MV-4-11 (cell line): Measurements from ENCODE around the gene SETD5.
A peak's percentile ranks its signal among the peaks of the same experiment; 100 is the strongest.

Source experiments
- DNase-seq: peaks from one replicate; lab custom pipeline; 2025; lab: John Stamatoyannopoulos, UW

SETD5 gene

DNA sequence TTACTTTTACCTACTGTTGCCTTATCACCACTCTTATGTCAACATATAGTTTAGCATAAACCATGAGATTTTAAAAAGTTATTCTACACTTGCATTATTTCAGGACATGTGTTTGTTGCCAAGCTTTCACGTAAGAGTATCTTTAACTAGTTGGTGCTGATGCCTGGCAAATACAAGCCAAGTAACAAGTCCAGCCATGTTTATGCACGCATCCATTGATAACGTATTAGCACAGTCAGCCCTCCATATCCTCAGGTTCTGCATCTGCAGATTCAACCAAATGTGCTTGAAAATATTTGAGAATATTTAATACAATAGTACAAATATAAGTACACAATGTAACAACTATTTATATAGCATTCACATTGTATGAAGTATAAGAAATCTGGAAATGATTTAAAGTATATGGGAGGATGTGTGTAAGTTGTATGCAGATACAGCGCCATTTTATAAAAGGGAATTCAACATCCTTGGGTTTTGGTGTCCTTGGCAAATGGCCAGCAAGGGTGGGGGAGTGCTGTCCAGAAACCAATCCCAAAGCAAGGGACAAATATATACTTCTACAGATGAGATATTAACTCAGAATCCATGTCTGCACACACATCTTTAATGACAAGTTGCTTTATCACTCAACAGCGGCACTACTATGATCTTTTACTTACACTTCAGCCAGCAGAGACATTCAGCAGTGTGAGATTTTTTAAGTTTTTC is 8.7 kb upstream of the SETD5 start:
- no peak for DNase-seq

- peak; percentile 44 for DNase-seq
Measured at GRCh38 chr3:9390265-9390888, 7.0 kb upstream of the SETD5 start.

- DNase-seq = no peak
Measured at GRCh38 chr3:9392041-9392440, 5.4 kb upstream of the SETD5 start.

DNA sequence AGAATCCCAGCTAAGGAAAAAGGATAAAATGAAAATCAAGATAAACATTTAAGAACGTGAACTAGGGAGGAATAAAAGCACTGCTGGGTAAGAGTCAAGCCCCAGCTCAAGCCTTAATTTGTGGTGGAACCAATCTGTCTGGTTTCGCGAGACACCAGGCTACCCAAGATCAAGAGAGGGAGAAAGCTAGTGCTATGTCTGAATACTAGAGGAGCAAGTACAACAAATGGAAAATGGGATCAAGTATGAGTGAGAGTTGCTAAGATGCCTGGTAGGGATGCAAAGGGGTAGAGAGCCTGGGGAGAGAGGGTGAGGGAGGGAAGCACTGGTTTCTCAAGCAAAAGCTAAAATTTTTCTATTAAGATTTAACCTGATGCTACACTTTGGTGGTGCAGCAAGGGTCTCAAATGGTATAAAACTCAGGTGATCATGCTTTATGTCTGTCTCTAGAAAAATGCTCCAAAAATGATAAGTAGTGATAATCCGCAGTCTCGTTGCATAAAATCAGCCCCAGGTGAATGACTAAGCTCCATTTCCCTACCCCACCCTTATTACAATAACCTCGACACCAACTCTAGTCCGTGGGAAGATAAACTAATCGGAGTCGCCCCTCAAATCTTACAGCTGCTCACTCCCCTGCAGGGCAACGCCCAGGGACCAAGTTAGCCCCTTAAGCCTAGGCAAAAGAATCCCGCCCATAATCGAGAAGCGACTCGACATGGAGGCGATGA is 1.7 kb upstream of the SETD5 start:
- no peak for DNase-seq

DNA sequence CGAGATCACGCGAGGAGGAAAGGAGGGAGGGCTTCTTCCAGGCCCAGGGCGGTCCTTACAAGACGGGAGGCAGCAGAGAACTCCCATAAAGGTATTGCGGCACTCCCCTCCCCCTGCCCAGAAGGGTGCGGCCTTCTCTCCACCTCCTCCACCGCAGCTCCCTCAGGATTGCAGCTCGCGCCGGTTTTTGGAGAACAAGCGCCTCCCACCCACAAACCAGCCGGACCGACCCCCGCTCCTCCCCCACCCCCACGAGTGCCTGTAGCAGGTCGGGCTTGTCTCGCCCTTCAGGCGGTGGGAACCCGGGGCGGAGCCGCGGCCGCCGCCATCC is 1.1 kb upstream of the SETD5 start:
- DNase-seq = peak; percentile 91

DNA sequence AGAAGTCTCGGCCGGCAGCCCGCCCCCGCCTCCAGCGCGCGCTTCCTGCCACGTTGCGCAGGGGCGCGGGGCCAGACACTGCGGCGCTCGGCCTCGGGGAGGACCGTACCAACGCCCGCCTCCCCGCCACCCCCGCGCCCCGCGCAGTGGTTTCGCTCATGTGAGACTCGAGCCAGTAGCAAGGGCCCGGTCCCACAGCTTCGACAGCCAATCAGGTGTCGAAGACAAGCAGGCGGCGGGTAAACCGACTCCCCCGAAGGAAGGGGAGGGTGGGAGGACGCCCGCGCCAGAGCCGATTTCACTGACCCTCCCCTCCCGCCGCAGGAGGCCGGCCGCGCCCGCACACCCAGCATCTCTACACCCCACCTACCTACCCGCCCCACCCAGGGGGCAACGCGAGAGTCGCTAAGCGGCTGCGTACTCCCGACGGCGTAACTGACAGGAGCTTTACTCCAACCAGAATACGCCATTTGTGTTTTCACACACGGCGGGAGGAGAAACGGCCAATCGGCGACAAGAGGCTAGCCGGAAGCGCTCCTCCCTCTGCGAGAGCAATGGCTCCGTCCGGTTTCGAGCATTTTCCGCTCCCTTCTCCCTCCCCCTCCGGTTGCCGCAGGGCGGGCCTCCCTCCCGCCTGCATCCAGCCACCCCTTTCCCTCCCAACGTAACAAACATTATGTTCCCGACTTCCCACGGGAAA is 633 bp upstream of the SETD5 start:
- peak; percentile 98 for DNase-seq

DNA sequence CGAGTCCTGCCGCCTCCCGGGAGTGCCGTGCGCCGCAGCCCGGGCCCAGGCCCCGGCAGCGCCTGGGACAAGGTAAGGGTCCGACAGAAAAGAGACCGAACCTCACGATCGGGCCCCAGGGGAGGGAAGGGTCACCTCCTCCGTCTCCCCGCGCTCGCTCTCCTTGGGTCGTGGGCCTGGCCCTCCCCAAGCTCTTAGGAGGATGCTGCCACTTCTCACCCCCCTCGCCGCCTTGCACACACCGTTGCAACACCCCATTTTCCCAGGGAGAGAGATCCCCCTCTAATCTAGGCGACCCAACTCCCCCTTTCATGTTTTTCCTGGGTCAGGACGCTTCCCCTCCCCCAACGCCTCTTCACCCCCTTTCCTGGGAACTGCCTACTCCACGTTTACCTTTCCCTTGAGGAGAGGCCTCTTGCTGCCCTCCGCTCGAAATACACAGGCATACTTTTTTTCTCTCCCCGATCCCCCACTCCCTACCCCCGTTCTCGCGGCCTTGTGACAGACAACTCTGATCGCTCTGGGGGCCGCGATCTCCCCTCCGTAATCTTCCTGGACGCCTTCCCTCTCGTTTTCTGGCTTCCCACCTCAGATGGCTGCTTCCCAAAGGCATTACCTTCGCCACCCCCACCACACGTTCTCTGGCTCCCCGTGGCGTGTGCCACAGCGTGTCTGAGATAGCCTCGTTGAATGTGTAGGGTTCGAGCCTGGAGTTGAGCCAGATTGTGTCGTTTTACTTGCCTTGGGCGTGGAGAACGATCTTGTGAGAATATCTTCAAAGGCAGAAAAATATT is 688 bp downstream of the SETD5 start:
- DNase-seq = no peak

- peak; percentile 26 for DNase-seq
Measured at GRCh38 chr3:9398700-9399336, 1.4 kb downstream of the SETD5 start.

DNA sequence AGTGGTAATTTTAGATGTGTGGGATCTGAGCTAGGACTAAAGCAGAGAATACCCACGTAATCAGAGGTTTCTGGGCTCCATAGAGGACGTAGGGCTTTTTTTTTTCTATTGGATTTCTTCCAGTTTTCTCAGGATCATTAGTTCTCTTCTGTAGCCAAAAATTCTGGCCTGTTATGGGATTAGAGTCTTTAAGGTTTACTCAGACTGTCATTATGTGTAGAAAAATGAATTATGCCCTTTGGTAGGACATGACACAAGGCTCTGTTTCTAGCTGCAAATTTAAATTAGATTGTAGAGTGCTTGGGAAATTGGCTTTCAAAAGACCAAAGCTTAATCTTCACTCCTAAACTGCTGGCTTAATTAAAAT is 1.9 kb downstream of the SETD5 start:
- DNase-seq = no peak

GRCh38 chr3:9399746-9400145 is 2.3 kb downstream of the SETD5 start:
- peak; percentile 47 for DNase-seq

GRCh38 chr3:9400616-9401015 is 3.2 kb downstream of the SETD5 start:
- DNase-seq = no peak

DNA sequence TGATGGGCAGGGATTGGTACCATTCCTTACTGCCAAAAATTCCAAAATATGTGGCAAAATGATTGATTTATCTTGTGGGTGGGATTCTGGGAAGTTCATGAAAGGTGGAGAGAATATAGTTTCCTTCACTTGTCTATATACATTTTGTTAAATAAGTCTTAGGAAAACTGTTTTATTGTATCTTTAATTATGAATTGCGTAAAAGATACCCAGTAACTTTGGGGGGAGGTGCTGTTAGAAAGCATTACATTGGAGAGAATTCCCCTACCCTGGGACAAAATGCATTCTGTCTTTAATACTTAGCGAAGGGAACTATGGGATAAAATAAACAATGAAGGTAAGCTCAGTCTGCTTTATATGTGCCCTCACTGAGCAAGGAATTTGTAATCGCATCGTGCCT is 4.6 kb downstream of the SETD5 start:
- DNase-seq = no peak

DNA sequence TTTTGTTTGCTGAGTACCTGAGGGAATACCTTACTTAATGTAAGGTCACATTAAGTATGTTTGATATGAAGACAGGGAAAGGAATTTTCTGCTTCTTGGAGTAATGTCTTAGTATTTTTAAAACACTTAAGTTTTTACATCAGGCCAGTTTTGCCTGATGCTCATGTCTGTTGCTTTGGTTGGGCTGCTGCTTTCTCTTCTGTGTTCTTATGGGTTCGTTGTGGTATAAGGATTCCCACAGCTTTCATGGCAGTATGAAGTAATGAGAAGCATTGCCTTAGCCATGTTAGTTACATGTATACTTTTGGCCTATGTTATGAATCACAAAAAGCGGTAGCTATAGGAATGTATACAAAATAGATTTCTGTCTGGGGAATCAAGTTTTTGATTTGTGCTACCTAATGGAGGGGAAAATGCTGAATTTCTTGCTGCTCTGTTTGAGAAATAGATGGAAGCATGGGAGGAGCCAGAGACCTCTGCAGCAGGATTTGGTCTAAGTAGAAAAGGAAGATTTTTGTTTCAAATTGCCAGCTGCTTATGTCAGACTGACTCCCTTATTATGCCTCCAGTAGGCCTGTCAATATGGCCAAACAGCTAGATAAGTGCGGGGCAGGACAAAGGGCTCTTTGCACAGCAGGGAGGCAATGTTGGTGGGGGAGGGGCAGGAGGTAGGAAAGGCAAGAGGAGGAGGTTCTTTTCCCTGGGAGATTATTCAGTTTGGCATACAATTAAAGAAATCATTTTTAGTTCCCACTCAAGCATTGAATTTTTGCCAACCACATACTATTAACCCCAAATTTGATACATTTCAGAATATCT is 5.2 kb downstream of the SETD5 start:
- DNase-seq = peak; percentile 41

- no peak for DNase-seq
Measured at GRCh38 chr3:9403463-9403862, 6.0 kb downstream of the SETD5 start.

- DNase-seq = no peak
Measured at GRCh38 chr3:9404680-9405079, 7.3 kb downstream of the SETD5 start.

- no peak for DNase-seq
Measured at GRCh38 chr3:9405756-9406155, 8.3 kb downstream of the SETD5 start.

DNA sequence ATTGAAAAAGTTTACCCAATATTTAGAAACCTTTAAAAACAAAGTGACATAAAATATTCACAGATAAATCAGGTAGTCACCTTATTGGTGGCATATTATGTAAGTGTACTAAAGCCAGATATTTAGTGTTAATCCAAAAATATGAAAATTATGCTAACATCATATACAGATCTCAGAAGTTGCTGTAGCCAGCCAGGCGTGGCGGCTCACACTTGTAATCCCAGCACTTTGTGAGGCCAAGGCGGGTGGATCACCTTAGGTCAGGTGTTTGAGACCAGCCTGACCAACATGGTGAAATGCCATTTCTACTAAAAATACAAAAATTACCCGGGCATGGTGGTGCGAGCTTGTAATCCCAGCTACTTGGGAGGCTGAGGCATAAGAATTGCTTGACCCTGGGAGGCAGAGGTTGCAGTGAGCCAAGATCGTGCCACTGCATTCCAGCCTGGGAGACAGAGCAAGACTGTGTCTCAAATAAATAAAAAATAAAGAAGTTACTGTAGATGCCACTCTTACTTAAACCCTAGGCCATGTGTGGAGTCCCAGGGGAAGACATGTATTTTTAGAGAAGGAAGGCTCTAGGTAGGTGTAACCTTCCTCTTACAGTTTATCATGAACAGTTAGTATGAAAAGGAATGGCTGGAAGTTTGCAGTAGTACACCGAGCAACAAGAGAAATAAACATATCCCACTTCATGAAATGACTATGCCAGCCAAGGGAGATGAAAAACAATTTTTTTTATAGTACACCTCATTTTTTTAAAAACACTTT is 9.6 kb downstream of the SETD5 start:
- DNase-seq = no peak

DNA sequence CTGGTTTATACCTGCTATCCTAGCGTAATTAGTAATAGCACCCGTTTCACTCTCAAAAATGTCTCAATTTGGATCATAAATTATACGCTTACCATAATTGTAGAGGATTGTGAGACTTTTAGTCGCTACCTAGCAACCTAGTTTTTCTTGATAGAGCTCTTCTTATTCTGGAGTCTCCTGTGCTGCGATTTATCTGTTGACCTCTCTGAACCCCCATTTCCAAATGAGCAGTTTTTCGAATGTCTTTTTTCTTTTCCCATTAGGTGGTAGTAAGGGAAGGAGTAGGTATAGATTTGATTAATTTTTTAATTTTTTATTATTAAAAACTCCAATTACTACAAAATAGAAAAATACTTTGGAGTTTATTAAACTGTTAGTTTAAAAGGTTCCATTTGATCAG is 10.6 kb downstream of the SETD5 start:
- no peak for DNase-seq

DNA sequence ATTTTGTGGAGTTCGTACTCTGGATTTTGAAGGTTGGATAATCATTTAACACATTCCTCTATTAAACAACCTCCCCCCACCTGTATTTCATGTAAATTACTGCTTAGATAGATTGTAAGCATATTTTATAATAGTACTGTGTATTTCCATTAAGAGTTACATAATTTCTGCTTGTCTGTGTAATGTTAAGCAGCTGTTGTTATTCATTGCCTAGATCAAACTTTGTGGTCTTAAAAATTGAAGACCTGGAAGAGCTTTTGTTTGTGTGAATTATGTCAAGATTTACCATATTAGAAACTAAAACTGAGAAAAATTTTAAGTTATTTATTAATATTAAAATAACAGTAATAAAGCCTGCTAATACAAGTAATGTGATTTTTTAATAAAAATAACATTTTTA is 11.1 kb downstream of the SETD5 start:
- DNase-seq = no peak
